ENCODE measurements around the gene ARID5B.

The ARID5B gene

DNA sequence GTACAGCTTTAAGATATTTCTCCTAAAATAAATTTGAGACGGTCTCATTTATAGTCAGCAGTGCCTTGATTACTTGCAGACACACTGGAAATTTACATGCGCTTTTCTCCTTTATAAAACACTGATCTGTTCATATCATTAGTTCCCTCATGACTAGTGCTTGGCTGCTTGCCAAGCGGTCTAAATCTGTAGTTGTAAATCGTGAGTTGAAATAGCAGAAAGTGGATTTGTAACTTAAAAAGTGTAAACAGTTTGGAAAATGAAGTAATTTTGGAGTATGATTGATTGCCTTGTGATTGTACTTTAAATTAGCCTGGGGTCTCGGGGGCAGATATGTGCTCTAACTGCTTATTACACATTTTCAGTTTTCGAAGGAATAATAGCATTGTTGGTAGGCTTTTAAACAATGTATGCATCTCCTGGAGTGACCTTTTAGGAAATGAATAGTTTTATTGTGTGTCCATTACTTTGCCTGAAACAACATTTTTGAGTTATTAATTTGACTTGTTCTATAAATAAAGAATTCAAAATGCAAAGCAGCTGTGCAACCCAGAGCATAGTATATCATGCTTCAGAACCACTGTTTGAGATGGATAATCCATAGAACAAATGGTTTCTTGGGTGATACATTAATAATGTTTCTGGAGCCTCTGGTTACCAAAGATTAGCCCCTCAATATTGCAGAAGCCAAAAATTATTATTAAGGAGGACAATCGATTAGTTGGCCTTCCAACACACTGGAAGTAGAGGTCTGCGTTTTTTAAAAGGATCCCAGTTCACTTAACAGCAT is 73.3 kb downstream of the ARID5B start (continued):
- TF ChIP-seq, protein P1, sequence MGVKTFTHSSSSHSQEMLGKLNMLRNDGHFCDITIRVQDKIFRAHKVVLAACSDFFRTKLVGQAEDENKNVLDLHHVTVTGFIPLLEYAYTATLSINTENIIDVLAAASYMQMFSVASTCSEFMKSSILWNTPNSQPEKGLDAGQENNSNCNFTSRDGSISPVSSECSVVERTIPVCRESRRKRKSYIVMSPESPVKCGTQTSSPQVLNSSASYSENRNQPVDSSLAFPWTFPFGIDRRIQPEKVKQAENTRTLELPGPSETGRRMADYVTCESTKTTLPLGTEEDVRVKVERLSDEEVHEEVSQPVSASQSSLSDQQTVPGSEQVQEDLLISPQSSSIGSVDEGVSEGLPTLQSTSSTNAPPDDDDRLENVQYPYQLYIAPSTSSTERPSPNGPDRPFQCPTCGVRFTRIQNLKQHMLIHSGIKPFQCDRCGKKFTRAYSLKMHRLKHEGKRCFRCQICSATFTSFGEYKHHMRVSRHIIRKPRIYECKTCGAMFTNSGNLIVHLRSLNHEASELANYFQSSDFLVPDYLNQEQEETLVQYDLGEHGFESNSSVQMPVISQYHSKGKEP (tag by site-specific recombination; IDR thresholded peaks at IDR 0.05), result peak; percentile 93
- TF ChIP-seq ZNF311 (tag by site-specific recombination; IDR thresholded peaks at IDR 0.05; ENCODE audit: borderline replicate concordance) (no peak), ZNF658 (tag by site-specific recombination; IDR thresholded peaks at IDR 0.05) (no peak), ZBTB21 (tag by site-specific recombination; IDR thresholded peaks at IDR 0.05) (no peak), ZNF350 (tag by site-specific recombination; IDR thresholded peaks at IDR 0.05) (no peak; the same call in 1 of the 2 replicates), SCRT1 (tag by site-specific recombination; IDR thresholded peaks at IDR 0.05; ENCODE audit: borderline replicate concordance) (peak; percentile 8; the same call in 1 of the 2 replicates), ZNF473 (tag by site-specific recombination; IDR thresholded peaks at IDR 0.05) (no peak), ZNF501 (tag by site-specific recombination; IDR thresholded peaks at IDR 0.05) (no peak), RBAK (tag by site-specific recombination; IDR thresholded peaks at IDR 0.05) (no peak), SCRT2 (tag by site-specific recombination; IDR thresholded peaks at IDR 0.05) (peak; percentile 9; the same call in 1 of the 2 replicates), GFI1B (tag by site-specific recombination; IDR thresholded peaks at IDR 0.05) (peak; percentile 74; the same call in 1 of the 2 replicates), ZNF660 (tag by site-specific recombination; IDR thresholded peaks at IDR 0.05) (peak; percentile 98), YY2 (tag by site-specific recombination; IDR thresholded peaks at IDR 0.05) (no peak), ZBTB20 (tag by site-specific recombination; IDR thresholded peaks at IDR 0.05) (0 out of 2 replicates have a peak, but pooled peaks have one; percentile 28), ZNF416 (tag by site-specific recombination; IDR thresholded peaks at IDR 0.05) (no peak), ZNF624 (tag by site-specific recombination; IDR thresholded peaks at IDR 0.05) (peak; percentile 64; the same call in 1 of the 2 replicates), ZNF629 (tag by site-specific recombination; IDR thresholded peaks at IDR 0.05) (0 out of 2 replicates have a peak, but pooled peaks have one; percentile 35), ZFHX2 (tag by site-specific recombination; conservative IDR thresholded peaks at IDR 0.05) (no peak), KLF1 (tag by site-specific recombination; IDR thresholded peaks at IDR 0.05) (no peak), PRDM1 (tag by site-specific recombination; IDR thresholded peaks at IDR 0.05) (peak; percentile 51), MYNN (tag by site-specific recombination; IDR thresholded peaks at IDR 0.05; ENCODE audit: borderline replicate concordance) (no peak)
- TF ChIP-seq, protein P2, sequence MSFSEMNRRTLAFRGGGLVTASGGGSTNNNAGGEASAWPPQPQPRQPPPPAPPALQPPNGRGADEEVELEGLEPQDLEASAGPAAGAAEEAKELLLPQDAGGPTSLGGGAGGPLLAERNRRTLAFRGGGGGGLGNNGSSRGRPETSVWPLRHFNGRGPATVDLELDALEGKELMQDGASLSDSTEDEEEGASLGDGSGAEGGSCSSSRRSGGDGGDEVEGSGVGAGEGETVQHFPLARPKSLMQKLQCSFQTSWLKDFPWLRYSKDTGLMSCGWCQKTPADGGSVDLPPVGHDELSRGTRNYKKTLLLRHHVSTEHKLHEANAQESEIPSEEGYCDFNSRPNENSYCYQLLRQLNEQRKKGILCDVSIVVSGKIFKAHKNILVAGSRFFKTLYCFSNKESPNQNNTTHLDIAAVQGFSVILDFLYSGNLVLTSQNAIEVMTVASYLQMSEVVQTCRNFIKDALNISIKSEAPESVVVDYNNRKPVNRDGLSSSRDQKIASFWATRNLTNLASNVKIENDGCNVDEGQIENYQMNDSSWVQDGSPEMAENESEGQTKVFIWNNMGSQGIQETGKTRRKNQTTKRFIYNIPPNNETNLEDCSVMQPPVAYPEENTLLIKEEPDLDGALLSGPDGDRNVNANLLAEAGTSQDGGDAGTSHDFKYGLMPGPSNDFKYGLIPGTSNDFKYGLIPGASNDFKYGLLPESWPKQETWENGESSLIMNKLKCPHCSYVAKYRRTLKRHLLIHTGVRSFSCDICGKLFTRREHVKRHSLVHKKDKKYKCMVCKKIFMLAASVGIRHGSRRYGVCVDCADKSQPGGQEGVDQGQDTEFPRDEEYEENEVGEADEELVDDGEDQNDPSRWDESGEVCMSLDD (tag by site-specific recombination; IDR thresholded peaks at IDR 0.05), result no peak
- TF ChIP-seq, protein P3, sequence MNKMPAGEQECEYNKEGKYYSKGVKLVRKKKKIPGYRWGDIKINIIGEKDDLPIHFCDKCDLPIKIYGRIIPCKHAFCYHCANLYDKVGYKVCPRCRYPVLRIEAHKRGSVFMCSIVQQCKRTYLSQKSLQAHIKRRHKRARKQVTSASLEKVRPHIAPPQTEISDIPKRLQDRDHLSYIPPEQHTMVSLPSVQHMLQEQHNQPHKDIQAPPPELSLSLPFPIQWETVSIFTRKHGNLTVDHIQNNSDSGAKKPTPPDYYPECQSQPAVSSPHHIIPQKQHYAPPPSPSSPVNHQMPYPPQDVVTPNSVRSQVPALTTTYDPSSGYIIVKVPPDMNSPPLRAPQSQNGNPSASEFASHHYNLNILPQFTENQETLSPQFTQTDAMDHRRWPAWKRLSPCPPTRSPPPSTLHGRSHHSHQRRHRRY (tag by site-specific recombination; IDR thresholded peaks at IDR 0.05), result no peak
- TF ChIP-seq, protein P4, sequence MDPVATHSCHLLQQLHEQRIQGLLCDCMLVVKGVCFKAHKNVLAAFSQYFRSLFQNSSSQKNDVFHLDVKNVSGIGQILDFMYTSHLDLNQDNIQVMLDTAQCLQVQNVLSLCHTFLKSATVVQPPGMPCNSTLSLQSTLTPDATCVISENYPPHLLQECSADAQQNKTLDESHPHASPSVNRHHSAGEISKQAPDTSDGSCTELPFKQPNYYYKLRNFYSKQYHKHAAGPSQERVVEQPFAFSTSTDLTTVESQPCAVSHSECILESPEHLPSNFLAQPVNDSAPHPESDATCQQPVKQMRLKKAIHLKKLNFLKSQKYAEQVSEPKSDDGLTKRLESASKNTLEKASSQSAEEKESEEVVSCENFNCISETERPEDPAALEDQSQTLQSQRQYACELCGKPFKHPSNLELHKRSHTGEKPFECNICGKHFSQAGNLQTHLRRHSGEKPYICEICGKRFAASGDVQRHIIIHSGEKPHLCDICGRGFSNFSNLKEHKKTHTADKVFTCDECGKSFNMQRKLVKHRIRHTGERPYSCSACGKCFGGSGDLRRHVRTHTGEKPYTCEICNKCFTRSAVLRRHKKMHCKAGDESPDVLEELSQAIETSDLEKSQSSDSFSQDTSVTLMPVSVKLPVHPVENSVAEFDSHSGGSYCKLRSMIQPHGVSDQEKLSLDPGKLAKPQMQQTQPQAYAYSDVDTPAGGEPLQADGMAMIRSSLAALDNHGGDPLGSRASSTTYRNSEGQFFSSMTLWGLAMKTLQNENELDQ (tag by site-specific recombination; IDR thresholded peaks at IDR 0.05; ENCODE audit: low read depth), result no peak
- TF ChIP-seq, protein P5, sequence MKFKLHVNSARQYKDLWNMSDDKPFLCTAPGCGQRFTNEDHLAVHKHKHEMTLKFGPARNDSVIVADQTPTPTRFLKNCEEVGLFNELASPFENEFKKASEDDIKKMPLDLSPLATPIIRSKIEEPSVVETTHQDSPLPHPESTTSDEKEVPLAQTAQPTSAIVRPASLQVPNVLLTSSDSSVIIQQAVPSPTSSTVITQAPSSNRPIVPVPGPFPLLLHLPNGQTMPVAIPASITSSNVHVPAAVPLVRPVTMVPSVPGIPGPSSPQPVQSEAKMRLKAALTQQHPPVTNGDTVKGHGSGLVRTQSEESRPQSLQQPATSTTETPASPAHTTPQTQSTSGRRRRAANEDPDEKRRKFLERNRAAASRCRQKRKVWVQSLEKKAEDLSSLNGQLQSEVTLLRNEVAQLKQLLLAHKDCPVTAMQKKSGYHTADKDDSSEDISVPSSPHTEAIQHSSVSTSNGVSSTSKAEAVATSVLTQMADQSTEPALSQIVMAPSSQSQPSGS (tag by site-specific recombination; IDR thresholded peaks at IDR 0.05; ENCODE audit: low read depth), result peak; percentile 26; the same call in 1 of the 2 replicates
- TF ChIP-seq, protein P6, sequence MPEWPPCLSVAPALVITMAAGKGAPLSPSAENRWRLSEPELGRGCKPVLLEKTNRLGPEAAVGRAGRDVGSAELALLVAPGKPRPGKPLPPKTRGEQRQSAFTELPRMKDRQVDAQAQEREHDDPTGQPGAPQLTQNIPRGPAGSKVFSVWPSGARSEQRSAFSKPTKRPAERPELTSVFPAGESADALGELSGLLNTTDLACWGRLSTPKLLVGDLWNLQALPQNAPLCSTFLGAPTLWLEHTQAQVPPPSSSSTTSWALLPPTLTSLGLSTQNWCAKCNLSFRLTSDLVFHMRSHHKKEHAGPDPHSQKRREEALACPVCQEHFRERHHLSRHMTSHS (tag by site-specific recombination; IDR thresholded peaks at IDR 0.05), result no peak
- TF ChIP-seq, protein P7, sequence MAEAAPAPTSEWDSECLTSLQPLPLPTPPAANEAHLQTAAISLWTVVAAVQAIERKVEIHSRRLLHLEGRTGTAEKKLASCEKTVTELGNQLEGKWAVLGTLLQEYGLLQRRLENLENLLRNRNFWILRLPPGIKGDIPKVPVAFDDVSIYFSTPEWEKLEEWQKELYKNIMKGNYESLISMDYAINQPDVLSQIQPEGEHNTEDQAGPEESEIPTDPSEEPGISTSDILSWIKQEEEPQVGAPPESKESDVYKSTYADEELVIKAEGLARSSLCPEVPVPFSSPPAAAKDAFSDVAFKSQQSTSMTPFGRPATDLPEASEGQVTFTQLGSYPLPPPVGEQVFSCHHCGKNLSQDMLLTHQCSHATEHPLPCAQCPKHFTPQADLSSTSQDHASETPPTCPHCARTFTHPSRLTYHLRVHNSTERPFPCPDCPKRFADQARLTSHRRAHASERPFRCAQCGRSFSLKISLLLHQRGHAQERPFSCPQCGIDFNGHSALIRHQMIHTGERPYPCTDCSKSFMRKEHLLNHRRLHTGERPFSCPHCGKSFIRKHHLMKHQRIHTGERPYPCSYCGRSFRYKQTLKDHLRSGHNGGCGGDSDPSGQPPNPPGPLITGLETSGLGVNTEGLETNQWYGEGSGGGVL (tag by site-specific recombination; IDR thresholded peaks at IDR 0.05), result no peak; the same call in 1 of the 2 replicates

All from HEK293 (cell line).